ENCODE measurements around the gene EXD3.

DNA sequence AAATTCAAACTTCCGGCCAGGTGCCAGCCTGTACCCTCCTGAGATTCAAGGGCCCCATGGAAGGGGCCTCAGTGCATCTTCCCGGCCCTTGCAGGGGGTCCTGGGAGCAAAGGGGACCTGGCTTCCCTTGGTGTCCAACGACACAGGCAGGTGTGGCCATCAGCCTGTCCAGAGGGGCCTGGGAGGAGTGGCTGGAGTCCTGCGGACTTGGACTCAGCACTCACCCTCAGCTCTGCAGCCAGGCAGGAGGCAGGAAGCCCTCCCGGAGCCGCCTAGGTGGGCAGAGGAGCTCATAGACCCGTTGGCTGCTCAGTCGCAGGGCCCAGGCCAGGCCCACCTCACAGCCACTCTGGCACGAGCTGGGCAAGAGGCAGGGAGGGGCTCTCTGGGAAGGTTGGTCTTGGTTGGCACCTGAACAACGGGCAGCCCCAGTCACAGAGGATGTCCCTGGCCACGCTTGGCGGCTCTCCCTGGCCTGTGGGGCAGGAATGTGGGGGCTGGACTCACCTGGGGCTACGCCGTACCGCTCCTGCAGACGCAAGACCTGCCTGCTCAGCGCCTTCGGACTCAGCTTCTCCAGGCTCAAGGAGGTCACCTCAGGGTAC is 67.1 kb downstream of the EXD3 start:
- TF ChIP-seq, protein P1, sequence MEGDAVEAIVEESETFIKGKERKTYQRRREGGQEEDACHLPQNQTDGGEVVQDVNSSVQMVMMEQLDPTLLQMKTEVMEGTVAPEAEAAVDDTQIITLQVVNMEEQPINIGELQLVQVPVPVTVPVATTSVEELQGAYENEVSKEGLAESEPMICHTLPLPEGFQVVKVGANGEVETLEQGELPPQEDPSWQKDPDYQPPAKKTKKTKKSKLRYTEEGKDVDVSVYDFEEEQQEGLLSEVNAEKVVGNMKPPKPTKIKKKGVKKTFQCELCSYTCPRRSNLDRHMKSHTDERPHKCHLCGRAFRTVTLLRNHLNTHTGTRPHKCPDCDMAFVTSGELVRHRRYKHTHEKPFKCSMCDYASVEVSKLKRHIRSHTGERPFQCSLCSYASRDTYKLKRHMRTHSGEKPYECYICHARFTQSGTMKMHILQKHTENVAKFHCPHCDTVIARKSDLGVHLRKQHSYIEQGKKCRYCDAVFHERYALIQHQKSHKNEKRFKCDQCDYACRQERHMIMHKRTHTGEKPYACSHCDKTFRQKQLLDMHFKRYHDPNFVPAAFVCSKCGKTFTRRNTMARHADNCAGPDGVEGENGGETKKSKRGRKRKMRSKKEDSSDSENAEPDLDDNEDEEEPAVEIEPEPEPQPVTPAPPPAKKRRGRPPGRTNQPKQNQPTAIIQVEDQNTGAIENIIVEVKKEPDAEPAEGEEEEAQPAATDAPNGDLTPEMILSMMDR (conservative IDR thresholded peaks at IDR 0.05; ENCODE audit: low read length): no peak
- TF ChIP-seq EZH2phosphoT487 (IDR thresholded peaks at IDR 0.05; ENCODE audit: borderline replicate concordance, low read depth, low read length): no peak
